Measurements from ENCODE around the gene PAK3.

The PAK3 gene

GRCh38 chrX:111131572-111131971, 35.6 kb downstream of the PAK3 start:
- no peak for DNase-seq (ENCODE audit: low read depth in 2 of 2)

GRCh38 chrX:111133389-111133788, 37.4 kb downstream of the PAK3 start:
- no peak for DNase-seq (ENCODE audit: low read depth in 2 of 2)

GRCh38 chrX:111145878-111146277, 49.9 kb downstream of the PAK3 start:
- DNase-seq (ENCODE audit: low read depth in 2 of 2), result no peak

- no peak for DNase-seq (ENCODE audit: low read depth in 2 of 2)
Measured at GRCh38 chrX:111151764-111152163, 55.8 kb downstream of the PAK3 start.

GRCh38 chrX:111159232-111159631, 63.2 kb downstream of the PAK3 start:
- no peak for DNase-seq (ENCODE audit: low read depth in 2 of 2)

- DNase-seq (ENCODE audit: low read depth in 2 of 2), result no peak
Measured at GRCh38 chrX:111164728-111165127, 68.7 kb downstream of the PAK3 start.

GRCh38 chrX:111165902-111166301, 69.9 kb downstream of the PAK3 start:
- DNase-seq (ENCODE audit: low read depth in 2 of 2), result no peak

GRCh38 chrX:111167334-111167733, 71.3 kb downstream of the PAK3 start:
- no peak for DNase-seq (ENCODE audit: low read depth in 2 of 2)

- no peak for DNase-seq (ENCODE audit: low read depth in 2 of 2)
Measured at GRCh38 chrX:111168314-111168713, 72.3 kb downstream of the PAK3 start.

- no peak for DNase-seq (ENCODE audit: low read depth in 2 of 2)
Measured at GRCh38 chrX:111169141-111169540, 73.2 kb downstream of the PAK3 start.

- no peak for DNase-seq (ENCODE audit: low read depth in 2 of 2)
Measured at GRCh38 chrX:111170017-111170416, 74.0 kb downstream of the PAK3 start.

GRCh38 chrX:111180750-111181240, 84.8 kb downstream of the PAK3 start:
- DNase-seq (ENCODE audit: low read depth in 2 of 2), result no peak

GRCh38 chrX:111181951-111182350, 86.0 kb downstream of the PAK3 start:
- no peak for DNase-seq (ENCODE audit: low read depth in 2 of 2)

GRCh38 chrX:111182997-111183396, 87.0 kb downstream of the PAK3 start:
- DNase-seq (ENCODE audit: low read depth in 2 of 2), result no peak

- no peak for DNase-seq (ENCODE audit: low read depth in 2 of 2)
Measured at GRCh38 chrX:111191598-111191997, 95.6 kb downstream of the PAK3 start.

- no peak for DNase-seq (ENCODE audit: low read depth in 2 of 2)
Measured at GRCh38 chrX:111199505-111199904, 103.5 kb downstream of the PAK3 start.

- DNase-seq (ENCODE audit: low read depth in 2 of 2), result no peak
Measured at GRCh38 chrX:111200327-111200726, 104.3 kb downstream of the PAK3 start.

- DNase-seq (ENCODE audit: low read depth in 2 of 2), result no peak
Measured at GRCh38 chrX:111207851-111208250, 111.9 kb downstream of the PAK3 start.

GRCh38 chrX:111216293-111216801, 120.4 kb downstream of the PAK3 start:
- DNase-seq (ENCODE audit: low read depth in 2 of 2), result no peak

- DNase-seq (ENCODE audit: low read depth in 2 of 2), result no peak
Measured at GRCh38 chrX:111244235-111244750, 148.3 kb downstream of the PAK3 start.

GRCh38 chrX:111254896-111255693, 159.1 kb downstream of the PAK3 start:
- no peak for DNase-seq (ENCODE audit: low read depth in 2 of 2)

GRCh38 chrX:111257733-111258132, 161.7 kb downstream of the PAK3 start:
- no peak for DNase-seq (ENCODE audit: low read depth in 2 of 2)

GRCh38 chrX:111259559-111259958, 163.6 kb downstream of the PAK3 start:
- DNase-seq (ENCODE audit: low read depth in 2 of 2), result no peak

Measured in stimulated activated CD8-positive, alpha-beta memory T cell treated with anti-CD3 and anti-CD28 coated beads, Interleukin-2, amount 100 ng/mL, for 1 hour (primary cell).